ENCODE measurements around the gene RNF149.

GRCh38 chr2:101253013-101253702, 55.3 kb downstream of the RNF149 start:
- no peak for TF ChIP-seq CTCF (IDR thresholded peaks at IDR 0.05; ENCODE audit: low read length)
- no peak for TF ChIP-seq EZH2 (IDR thresholded peaks at IDR 0.05; ENCODE audit: borderline replicate concordance, low read length)
